Measurements from ENCODE around the gene EPN3. TPM values are rescaled to one million over a fixed set of nuclear protein-coding genes. Genes with fewer than 3 reads are reported as not detected.

The EPN3 gene
- total RNA-seq, 2 donors from 2014 or later: not detected

GRCh38 chr17:50563092-50563511, 30.6 kb downstream of the EPN3 start:
- no peaks in the 10 kb centered on the region for H3K9me3 ChIP-seq (ENCODE audit: control insufficient read depth, low read length, poor library complexity, severe bottlenecking)
- Mint-ChIP-seq H3K27ac (no peak overlapping the region), H3K36me3 (ENCODE audit: low read depth) (no peaks in the 10 kb centered on the region), H3K4me3 (no peak overlapping the region), H3K4me1 (peaks cover 28% of the 10 kb centered on the region), H3K27me3 (peaks cover 56% of the 10 kb centered on the region)
- no peak for ATAC-seq
- no peak for DNase-seq

- no peak for ATAC-seq
- H3K27me3 Mint-ChIP-seq: peaks cover 44% of the 10 kb centered on the region
Observed at GRCh38 chr17:50564916-50565315, 32.4 kb downstream of the EPN3 start.

GRCh38 chr17:50565402-50566350, 33.1 kb downstream of the EPN3 start:
- Mint-ChIP-seq H3K27ac (peak overlapping the region; percentile 83), H3K27me3 (peaks cover 44% of the 10 kb centered on the region), H3K36me3 (ENCODE audit: low read depth) (no peaks in the 10 kb centered on the region), H3K4me3 (peak overlapping the region; percentile 12), H3K4me1 (peaks cover 18% of the 10 kb centered on the region)
- DNase-seq: no peak
- peak; percentile 69 for ATAC-seq
- H3K9me3 ChIP-seq (ENCODE audit: control insufficient read depth, low read length, poor library complexity, severe bottlenecking): no peaks in the 10 kb centered on the region

More at GRCh38 chr17:50564916-50565315, 32.4 kb downstream of the EPN3 start:
- H3K9me3 ChIP-seq (ENCODE audit: control insufficient read depth, low read length, poor library complexity, severe bottlenecking): no peaks in the 10 kb centered on the region
- H3K36me3 Mint-ChIP-seq (ENCODE audit: low read depth): no peaks in the 10 kb centered on the region
- peaks cover 22% of the 10 kb centered on the region for H3K4me1 Mint-ChIP-seq
- no peak for DNase-seq
- peak overlapping the region; percentile 83 for H3K27ac Mint-ChIP-seq
- peak overlapping the region; percentile 12 for H3K4me3 Mint-ChIP-seq

DNA sequence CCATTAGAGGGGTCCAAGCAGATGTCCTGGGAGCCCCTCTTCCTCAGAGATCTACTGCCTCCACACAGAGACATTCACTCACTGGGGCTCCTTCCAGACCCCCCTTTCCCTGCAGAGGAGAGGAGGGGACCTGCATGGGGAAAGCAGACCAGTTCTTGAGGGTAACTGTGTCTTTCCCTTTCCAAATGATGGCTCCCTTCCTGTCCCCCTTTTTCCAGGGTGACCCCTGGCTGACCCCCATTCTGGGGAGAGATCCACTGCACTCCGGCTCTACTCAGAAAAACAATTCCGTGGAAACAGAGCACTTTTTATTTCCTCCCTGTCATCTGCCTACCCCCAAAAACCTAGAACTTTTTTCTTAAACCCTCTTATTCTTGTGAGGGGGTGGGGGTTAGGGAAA, 34.4 kb downstream of the EPN3 start:
- H3K36me3 Mint-ChIP-seq (ENCODE audit: low read depth): no peaks in the 10 kb centered on the region
- H3K27ac Mint-ChIP-seq: peak overlapping the region; percentile 83
- H3K9me3 ChIP-seq (ENCODE audit: control insufficient read depth, low read length, poor library complexity, severe bottlenecking): no peaks in the 10 kb centered on the region
- no peak overlapping the region for H3K4me3 Mint-ChIP-seq
- H3K27me3 Mint-ChIP-seq: peaks cover 56% of the 10 kb centered on the region
- peaks cover 22% of the 10 kb centered on the region for H3K4me1 Mint-ChIP-seq
- ATAC-seq (no peak), DNase-seq (no peak)

GRCh38 chr17:50568659-50569058, 36.1 kb downstream of the EPN3 start:
- H3K4me3 Mint-ChIP-seq: no peak overlapping the region
- peaks cover 18% of the 10 kb centered on the region for H3K4me1 Mint-ChIP-seq
- peaks cover 64% of the 10 kb centered on the region for H3K27me3 Mint-ChIP-seq
- DNase-seq (no peak), ATAC-seq (no peak)
- H3K27ac Mint-ChIP-seq: no peak overlapping the region
- no peaks in the 10 kb centered on the region for H3K9me3 ChIP-seq (ENCODE audit: control insufficient read depth, low read length, poor library complexity, severe bottlenecking)
- no peaks in the 10 kb centered on the region for H3K36me3 Mint-ChIP-seq (ENCODE audit: low read depth)

GRCh38 chr17:50569592-50569991, 37.1 kb downstream of the EPN3 start:
- no peak for DNase-seq
- no peaks in the 10 kb centered on the region for H3K36me3 Mint-ChIP-seq (ENCODE audit: low read depth)
- peaks cover 69% of the 10 kb centered on the region for H3K27me3 Mint-ChIP-seq
- H3K9me3 ChIP-seq (ENCODE audit: control insufficient read depth, low read length, poor library complexity, severe bottlenecking): no peaks in the 10 kb centered on the region
- no peak overlapping the region for H3K27ac Mint-ChIP-seq
- no peak overlapping the region for H3K4me3 Mint-ChIP-seq
- H3K4me1 Mint-ChIP-seq: peaks cover 18% of the 10 kb centered on the region
- ATAC-seq: no peak

DNA sequence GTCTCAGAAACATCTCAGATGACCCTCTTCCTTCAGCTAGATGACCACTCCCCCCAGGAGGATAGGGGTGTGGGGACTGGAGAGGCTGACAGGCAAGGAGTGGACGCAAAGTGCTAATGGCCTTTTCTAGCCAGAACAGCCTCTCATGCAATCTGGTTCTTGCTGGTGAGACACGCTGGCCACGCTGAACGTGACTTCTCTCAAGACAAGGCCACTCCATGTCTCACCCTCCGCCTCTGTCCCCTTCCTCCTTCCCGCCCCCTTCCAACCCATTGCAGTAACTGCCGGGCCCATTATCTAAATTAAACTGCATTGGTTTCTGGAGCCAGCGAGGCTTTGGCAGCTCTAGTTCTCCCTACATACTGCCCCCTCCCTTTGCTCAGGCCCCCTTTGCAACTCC, 37.5 kb downstream of the EPN3 start:
- no peak for DNase-seq
- no peaks in the 10 kb centered on the region for H3K9me3 ChIP-seq (ENCODE audit: control insufficient read depth, low read length, poor library complexity, severe bottlenecking)
- H3K27ac Mint-ChIP-seq: no peak overlapping the region
- ATAC-seq: no peak
- no peak overlapping the region for H3K4me3 Mint-ChIP-seq
- peaks cover 17% of the 10 kb centered on the region for H3K4me1 Mint-ChIP-seq
- H3K27me3 Mint-ChIP-seq: peaks cover 69% of the 10 kb centered on the region
- H3K36me3 Mint-ChIP-seq (ENCODE audit: low read depth): no peaks in the 10 kb centered on the region

GRCh38 chr17:50570528-50570927, 38.0 kb downstream of the EPN3 start:
- H3K9me3 ChIP-seq (ENCODE audit: control insufficient read depth, low read length, poor library complexity, severe bottlenecking): no peaks in the 10 kb centered on the region
- peaks cover 13% of the 10 kb centered on the region for H3K4me1 Mint-ChIP-seq
- H3K4me3 Mint-ChIP-seq: no peak overlapping the region
- no peak for ATAC-seq
- peaks cover 69% of the 10 kb centered on the region for H3K27me3 Mint-ChIP-seq
- DNase-seq: no peak
- no peaks in the 10 kb centered on the region for H3K36me3 Mint-ChIP-seq (ENCODE audit: low read depth)
- no peak overlapping the region for H3K27ac Mint-ChIP-seq

DNA sequence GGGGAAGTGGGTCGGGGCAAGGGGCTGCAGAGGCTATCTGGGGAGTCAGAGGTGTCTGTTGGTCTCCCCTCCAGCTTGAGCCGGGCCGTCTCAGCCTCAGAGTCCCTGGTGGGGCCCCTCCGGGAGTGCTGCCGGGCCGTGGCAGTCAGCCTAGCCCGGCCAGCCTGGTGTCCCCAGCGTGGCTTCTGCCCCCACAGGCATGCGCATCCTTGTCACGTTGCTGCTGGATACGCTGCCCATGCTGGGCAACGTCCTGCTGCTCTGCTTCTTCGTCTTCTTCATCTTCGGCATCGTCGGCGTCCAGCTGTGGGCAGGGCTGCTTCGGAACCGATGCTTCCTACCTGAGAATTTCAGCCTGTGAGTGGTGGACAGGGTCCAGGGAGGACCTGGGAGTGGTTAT, 39.1 kb downstream of the EPN3 start:
- H3K4me1 Mint-ChIP-seq: peaks cover 5% of the 10 kb centered on the region
- DNase-seq (no peak), ATAC-seq (no peak)
- no peak overlapping the region for H3K27ac Mint-ChIP-seq
- no peaks in the 10 kb centered on the region for H3K9me3 ChIP-seq (ENCODE audit: control insufficient read depth, low read length, poor library complexity, severe bottlenecking)
- no peaks in the 10 kb centered on the region for H3K36me3 Mint-ChIP-seq (ENCODE audit: low read depth)
- H3K4me3 Mint-ChIP-seq: no peak overlapping the region
- peaks cover 57% of the 10 kb centered on the region for H3K27me3 Mint-ChIP-seq

DNA sequence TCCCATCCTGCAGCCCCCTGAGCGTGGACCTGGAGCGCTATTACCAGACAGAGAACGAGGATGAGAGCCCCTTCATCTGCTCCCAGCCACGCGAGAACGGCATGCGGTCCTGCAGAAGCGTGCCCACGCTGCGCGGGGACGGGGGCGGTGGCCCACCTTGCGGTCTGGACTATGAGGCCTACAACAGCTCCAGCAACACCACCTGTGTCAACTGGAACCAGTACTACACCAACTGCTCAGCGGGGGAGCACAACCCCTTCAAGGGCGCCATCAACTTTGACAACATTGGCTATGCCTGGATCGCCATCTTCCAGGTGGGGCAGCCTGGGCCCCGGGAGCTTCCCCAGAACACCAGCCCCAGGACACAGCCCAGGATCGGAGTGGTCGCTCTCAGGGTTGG, 40.0 kb downstream of the EPN3 start:
- Mint-ChIP-seq H3K4me3 (no peak overlapping the region), H3K36me3 (ENCODE audit: low read depth) (no peaks in the 10 kb centered on the region)
- ATAC-seq: no peak

GRCh38 chr17:50573866-50574611, 41.5 kb downstream of the EPN3 start:
- H3K36me3 Mint-ChIP-seq (ENCODE audit: low read depth): peaks cover 3% of the 10 kb centered on the region
- DNase-seq: no peak

More for the DNA sequence above, 40.0 kb downstream of the EPN3 start:
- no peaks in the 10 kb centered on the region for H3K9me3 ChIP-seq (ENCODE audit: control insufficient read depth, low read length, poor library complexity, severe bottlenecking)
- H3K27ac Mint-ChIP-seq: no peak overlapping the region
- peaks cover 55% of the 10 kb centered on the region for H3K27me3 Mint-ChIP-seq
- H3K4me1 Mint-ChIP-seq: peaks cover 6% of the 10 kb centered on the region
- no peak for DNase-seq

GRCh38 chr17:50575581-50576210, 43.2 kb downstream of the EPN3 start:
- DNase-seq (no peak), ATAC-seq (no peak)
- H3K4me3 Mint-ChIP-seq: no peak overlapping the region
- H3K4me1 Mint-ChIP-seq: peaks cover 10% of the 10 kb centered on the region
- no peaks in the 10 kb centered on the region for H3K9me3 ChIP-seq (ENCODE audit: control insufficient read depth, low read length, poor library complexity, severe bottlenecking)
- peaks cover 63% of the 10 kb centered on the region for H3K27me3 Mint-ChIP-seq
- H3K27ac Mint-ChIP-seq: no peak overlapping the region
- H3K36me3 Mint-ChIP-seq (ENCODE audit: low read depth): peaks cover 3% of the 10 kb centered on the region

More at GRCh38 chr17:50573866-50574611, 41.5 kb downstream of the EPN3 start:
- Mint-ChIP-seq H3K4me3 (no peak overlapping the region), H3K4me1 (peaks cover 10% of the 10 kb centered on the region), H3K27ac (no peak overlapping the region), H3K27me3 (peaks cover 62% of the 10 kb centered on the region)
- no peaks in the 10 kb centered on the region for H3K9me3 ChIP-seq (ENCODE audit: control insufficient read depth, low read length, poor library complexity, severe bottlenecking)
- ATAC-seq: no peak

- ATAC-seq: no peak
- Mint-ChIP-seq H3K27me3 (peaks cover 61% of the 10 kb centered on the region), H3K4me1 (peaks cover 7% of the 10 kb centered on the region), H3K36me3 (ENCODE audit: low read depth) (peaks cover 3% of the 10 kb centered on the region), H3K27ac (no peak overlapping the region), H3K4me3 (no peak overlapping the region)
- no peaks in the 10 kb centered on the region for H3K9me3 ChIP-seq (ENCODE audit: control insufficient read depth, low read length, poor library complexity, severe bottlenecking)
- no peak for DNase-seq
Observed at GRCh38 chr17:50576864-50577263, 44.3 kb downstream of the EPN3 start.
